Measurements from ENCODE around the gene CETN1.

CETN1 gene

GRCh38 chr18:623761-624620 is 43.8 kb downstream of the CETN1 start:
- DNase-seq, result peak; percentile 42 to 72

- DNase-seq, result peak; percentile 38 to 49
These were observed 47.1 kb downstream of the CETN1 start for GRCh38 chr18:627231-627630.

- DNase-seq, result no peak
These were observed 49.3 kb downstream of the CETN1 start for GRCh38 chr18:629269-630150.

GRCh38 chr18:631560-631959 is 51.4 kb downstream of the CETN1 start:
- DNase-seq, result no peak
